GM19023 (cell line): ENCODE results near the gene TCF3.
"Not testable (repeated sequence)": the region's sequence is repeated elsewhere in the genome, so short reads cannot be mapped to it uniquely, and the experiment has no call there.

Source experiments
- ATAC-seq: cut with Tn5 transposase; IDR thresholded peaks from one replicate; pipeline ENCODE4 v1.9.1; 2021; ENCODE audit warnings: mild to moderate bottlenecking, moderate library complexity; ENCODE audit not compliant: unreplicated experiment

TCF3 gene

GRCh38 chr19:1651568-1652291 lies 685 bp downstream of the TCF3 start:
- no peak for ATAC-seq

GRCh38 chr19:1650650-1651567 lies 1.5 kb downstream of the TCF3 start:
- ATAC-seq: no peak

GRCh38 chr19:1649706-1650649 lies 2.4 kb downstream of the TCF3 start:
- no peak for ATAC-seq

GRCh38 chr19:1648920-1649541 lies 3.4 kb downstream of the TCF3 start:
- no peak for ATAC-seq

- ATAC-seq: no peak
Observed at GRCh38 chr19:1648459-1648849, 4.0 kb downstream of the TCF3 start.

GRCh38 chr19:1647501-1648458 lies 4.6 kb downstream of the TCF3 start:
- ATAC-seq: no peak

- ATAC-seq: no peak
Observed at GRCh38 chr19:1646659-1647453, 5.6 kb downstream of the TCF3 start.

- ATAC-seq: no peak
Observed at GRCh38 chr19:1646149-1646548, 6.3 kb downstream of the TCF3 start.

GRCh38 chr19:1645299-1645698 lies 7.1 kb downstream of the TCF3 start:
- no peak for ATAC-seq

- ATAC-seq: no peak
Observed at GRCh38 chr19:1644070-1644469, 8.3 kb downstream of the TCF3 start.

GRCh38 chr19:1640893-1641448 lies 11.4 kb downstream of the TCF3 start:
- not testable (repeated sequence) for ATAC-seq

- ATAC-seq: no peak
Observed at GRCh38 chr19:1636325-1637236, 15.8 kb downstream of the TCF3 start.

GRCh38 chr19:1634938-1635243 lies 17.5 kb downstream of the TCF3 start:
- no peak for ATAC-seq

- ATAC-seq: no peak
Observed at GRCh38 chr19:1634242-1634937, 18.0 kb downstream of the TCF3 start.

GRCh38 chr19:1633269-1633826 lies 19.1 kb downstream of the TCF3 start:
- no peak for ATAC-seq

- ATAC-seq: no peak
Observed at GRCh38 chr19:1632462-1633268, 19.8 kb downstream of the TCF3 start.
